ENCODE results near the gene RESF1.
A peak's percentile ranks its signal among the peaks of the same experiment; 100 is the strongest.

RESF1 gene

GRCh38 chr12:31951008-31951407, 8.2 kb upstream of the RESF1 start:
- no peak for TF ChIP-seq ZNF274 (IDR thresholded peaks at IDR 0.05; ENCODE audit: low read depth, low read length)
- no peak overlapping the region for H3K4me3 ChIP-seq (ENCODE audit: low read length)

GRCh38 chr12:31951939-31952338, 7.3 kb upstream of the RESF1 start:
- no peak overlapping the region for H3K4me3 ChIP-seq (ENCODE audit: low read length)
- no peak for TF ChIP-seq ZNF274 (IDR thresholded peaks at IDR 0.05; ENCODE audit: low read depth, low read length)

GRCh38 chr12:31952418-31952817, 6.8 kb upstream of the RESF1 start:
- no peak overlapping the region for H3K4me3 ChIP-seq (ENCODE audit: low read length)
- no peak for TF ChIP-seq ZNF274 (IDR thresholded peaks at IDR 0.05; ENCODE audit: low read depth, low read length)

GRCh38 chr12:31954925-31955858, 4.0 kb upstream of the RESF1 start:
- TF ChIP-seq ZNF274 (IDR thresholded peaks at IDR 0.05; ENCODE audit: low read depth, low read length): no peak
- H3K4me3 ChIP-seq (ENCODE audit: low read length): no peak overlapping the region

GRCh38 chr12:31958569-31959160, 550 bp upstream of the RESF1 start:
- peak overlapping the region; percentile 91 for H3K4me3 ChIP-seq (ENCODE audit: low read length)
- TF ChIP-seq ZNF274 (IDR thresholded peaks at IDR 0.05; ENCODE audit: low read depth, low read length): no peak

- TF ChIP-seq ZNF274 (IDR thresholded peaks at IDR 0.05; ENCODE audit: low read depth, low read length): no peak
- peak overlapping the region; percentile 91 for H3K4me3 ChIP-seq (ENCODE audit: low read length)
Observed at GRCh38 chr12:31959701-31960391, 631 bp downstream of the RESF1 start.

GRCh38 chr12:31961137-31961536, 1.9 kb downstream of the RESF1 start:
- TF ChIP-seq ZNF274 (IDR thresholded peaks at IDR 0.05; ENCODE audit: low read depth, low read length): no peak

GRCh38 chr12:31962076-31962475, 2.9 kb downstream of the RESF1 start:
- H3K4me3 ChIP-seq (ENCODE audit: low read length): peak overlapping the region; percentile 25; the same call in 1 of the 2 replicates
- no peak for TF ChIP-seq ZNF274 (IDR thresholded peaks at IDR 0.05; ENCODE audit: low read depth, low read length)

More at GRCh38 chr12:31961137-31961536, 1.9 kb downstream of the RESF1 start:
- H3K4me3 ChIP-seq (ENCODE audit: low read length): peak overlapping the region; percentile 91

- no peak overlapping the region for H3K4me3 ChIP-seq (ENCODE audit: low read length)
- TF ChIP-seq ZNF274 (IDR thresholded peaks at IDR 0.05; ENCODE audit: low read depth, low read length): no peak
Observed at GRCh38 chr12:31964280-31964679, 5.1 kb downstream of the RESF1 start.

GRCh38 chr12:31965090-31965489, 5.9 kb downstream of the RESF1 start:
- no peak overlapping the region for H3K4me3 ChIP-seq (ENCODE audit: low read length)
- TF ChIP-seq ZNF274 (IDR thresholded peaks at IDR 0.05; ENCODE audit: low read depth, low read length): no peak

GRCh38 chr12:31966558-31967205, 7.5 kb downstream of the RESF1 start:
- no peak overlapping the region for H3K4me3 ChIP-seq (ENCODE audit: low read length)
- TF ChIP-seq ZNF274 (IDR thresholded peaks at IDR 0.05; ENCODE audit: low read depth, low read length): no peak

- TF ChIP-seq ZNF274 (IDR thresholded peaks at IDR 0.05; ENCODE audit: low read depth, low read length): no peak
- H3K4me3 ChIP-seq (ENCODE audit: low read length): no peak overlapping the region
Observed at GRCh38 chr12:31967539-31967938, 8.3 kb downstream of the RESF1 start.

GRCh38 chr12:31970199-31970598, 11.0 kb downstream of the RESF1 start:
- no peak overlapping the region for H3K4me3 ChIP-seq (ENCODE audit: low read length)
- TF ChIP-seq ZNF274 (IDR thresholded peaks at IDR 0.05; ENCODE audit: low read depth, low read length): no peak

GRCh38 chr12:31973818-31974217, 14.6 kb downstream of the RESF1 start:
- no peak overlapping the region for H3K4me3 ChIP-seq (ENCODE audit: low read length)
- no peak for TF ChIP-seq ZNF274 (IDR thresholded peaks at IDR 0.05; ENCODE audit: low read depth, low read length)

Measured in GM08714 (cell line).